WERI-Rb-1 (cell line): ENCODE results near the gene CHST7.

Source experiments
- DNase-seq: peaks from one replicate; pipeline ENCODE4 v3.0.0-alpha.2; 2020
- H3K27ac ChIP-seq: fragments of 250-450 bp; sonication (Bioruptor Pico); 2 replicates; pipeline ENCODE4 v1.5.1; 2020; ENCODE audit warnings: mild to moderate bottlenecking, moderate library complexity
- H3K27me3 ChIP-seq: fragments of 250-450 bp; sonication (Bioruptor Pico); 2 replicates; pipeline ENCODE4 v1.5.1; 2021; ENCODE audit warnings: mild to moderate bottlenecking, low read depth, moderate library complexity; ENCODE audit not compliant: insufficient read depth, severe bottlenecking
- H3K36me3 ChIP-seq: fragments of 250-450 bp; sonication (Bioruptor Pico); 2 replicates; pipeline ENCODE4 v1.5.1; 2020; ENCODE audit warnings: mild to moderate bottlenecking, moderate library complexity
- H3K4me3 ChIP-seq: 2 replicates; pipeline ENCODE4 v1.5.1; 2011; ENCODE audit warnings: low read depth, mild to moderate bottlenecking, control low read depth, low read length
- H3K9me3 ChIP-seq: fragments of 250-450 bp; sonication (Bioruptor Pico); 2 replicates; pipeline ENCODE4 v1.5.1; 2021; ENCODE audit warnings: mild to moderate bottlenecking, moderate library complexity; ENCODE audit not compliant: severe bottlenecking
- CTCF ChIP-seq: IDR thresholded peaks from 2 replicates; pipeline ENCODE4 v1.5.1; 2011; ENCODE audit warnings: low read depth, mild to moderate bottlenecking, control low read depth, inconsistent platforms, low read length

CHST7 gene

DNA sequence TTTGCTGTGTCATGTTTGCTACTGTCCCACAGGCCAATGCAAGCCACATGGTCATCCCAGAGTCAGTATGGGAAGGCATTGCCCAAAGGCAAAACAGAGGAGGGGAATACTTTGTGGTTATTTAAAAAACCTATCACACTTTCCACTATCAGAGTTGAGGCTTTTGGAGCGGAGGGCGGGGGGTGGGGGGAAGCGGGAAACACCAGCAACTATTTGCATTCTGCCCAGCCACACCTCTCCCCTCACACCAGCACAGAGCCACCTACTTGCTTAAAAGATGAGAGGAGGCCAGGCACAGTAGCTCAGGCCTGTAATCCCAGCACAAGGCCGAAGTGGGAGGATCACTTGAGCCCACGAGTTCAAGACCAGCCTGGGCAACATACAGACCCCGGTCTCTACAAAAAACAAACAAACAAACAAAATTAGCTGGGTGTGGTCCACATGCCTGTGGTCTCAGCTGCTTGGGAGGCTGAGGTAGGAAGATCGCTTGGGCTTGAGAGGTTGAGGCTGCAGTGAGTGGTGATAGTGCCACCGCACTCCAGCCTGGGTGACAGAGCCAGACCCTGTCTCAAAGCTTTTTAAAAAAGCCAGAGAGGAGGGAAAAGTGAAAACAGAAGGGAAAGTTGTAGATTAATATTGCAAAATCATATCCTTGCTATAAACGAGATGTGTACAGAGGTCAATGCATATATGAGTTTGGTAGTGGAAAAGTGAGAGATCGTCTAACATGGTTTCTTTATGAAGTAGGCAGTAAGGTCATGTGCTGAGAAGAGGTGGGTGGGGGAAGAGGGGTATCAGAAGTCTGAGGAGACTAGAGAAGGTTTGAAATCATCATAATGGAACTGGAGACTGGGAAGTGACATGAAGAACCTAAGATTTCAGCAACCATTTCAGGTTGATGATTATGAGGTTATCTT lies 1.9 kb upstream of the CHST7 start:
- no peak overlapping the region for H3K27ac ChIP-seq
- TF ChIP-seq CTCF, result no peak
- H3K36me3 ChIP-seq, result no peaks in the 10 kb centered on the region
- no peak overlapping the region for H3K4me3 ChIP-seq
- H3K9me3 ChIP-seq, result no peaks in the 10 kb centered on the region
- H3K27me3 ChIP-seq, result peaks cover 15% of the 10 kb centered on the region
- no peak for DNase-seq

- DNase-seq, result no peak
- Histone ChIP-seq H3K36me3 (no peaks in the 10 kb centered on the region), H3K27me3 (peaks cover 15% of the 10 kb centered on the region), H3K9me3 (no peaks in the 10 kb centered on the region), H3K4me3 (no peak overlapping the region), H3K27ac (no peak overlapping the region)
- TF ChIP-seq CTCF, result no peak
Measured at GRCh38 chrX:46572340-46572936, 1.1 kb upstream of the CHST7 start.

- Histone ChIP-seq H3K4me3 (peak overlapping the region; percentile 53), H3K36me3 (no peaks in the 10 kb centered on the region), H3K27ac (no peak overlapping the region), H3K27me3 (peaks cover 15% of the 10 kb centered on the region), H3K9me3 (no peaks in the 10 kb centered on the region)
- peak; percentile 48 for DNase-seq
- 0 out of 2 replicates have a peak, but pooled peaks have one; percentile 1 for TF ChIP-seq CTCF
Measured at GRCh38 chrX:46573892-46574773, 568 bp downstream of the CHST7 start.

GRCh38 chrX:46574774-46575381 lies 1.3 kb downstream of the CHST7 start:
- H3K27me3 ChIP-seq, result peaks cover 17% of the 10 kb centered on the region
- H3K27ac ChIP-seq, result no peak overlapping the region
- DNase-seq, result peak; percentile 18
- no peaks in the 10 kb centered on the region for H3K36me3 ChIP-seq
- no peaks in the 10 kb centered on the region for H3K9me3 ChIP-seq
- TF ChIP-seq CTCF, result no peak
- H3K4me3 ChIP-seq, result peak overlapping the region; percentile 53

- no peak for DNase-seq
- H3K36me3 ChIP-seq, result no peaks in the 10 kb centered on the region
- H3K27me3 ChIP-seq, result peaks cover 17% of the 10 kb centered on the region
- H3K4me3 ChIP-seq, result peak overlapping the region; percentile 53
- H3K9me3 ChIP-seq, result no peaks in the 10 kb centered on the region
- no peak overlapping the region for H3K27ac ChIP-seq
- TF ChIP-seq CTCF, result no peak
Measured at GRCh38 chrX:46575586-46575985, 2.0 kb downstream of the CHST7 start.
